ENCODE measurements around the gene IL17C.

The IL17C gene

DNA sequence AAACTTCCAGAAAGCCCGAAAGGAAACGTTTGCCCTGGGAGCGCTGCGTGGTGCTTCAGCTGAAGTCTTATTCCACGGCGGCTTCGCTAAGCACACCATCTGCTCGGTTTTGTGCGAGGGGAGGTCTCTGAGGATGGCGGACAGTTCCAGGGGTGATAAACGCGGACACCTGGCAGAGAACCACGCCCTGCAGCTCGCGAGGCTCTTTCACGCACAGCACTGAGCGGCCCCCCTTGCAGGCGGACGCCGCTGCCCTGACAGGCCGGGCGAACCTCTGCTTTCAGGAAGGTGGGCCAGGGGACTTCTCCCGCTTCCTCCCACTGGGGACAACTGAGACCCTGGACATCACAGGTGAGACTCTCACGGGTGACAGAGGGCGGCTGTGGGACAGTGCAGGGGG, 20.8 kb downstream of the IL17C start:
- peaks cover 45% of the 10 kb centered on the region for H4K20me1 ChIP-seq (ENCODE audit: insufficient read depth, low read length)
- ATAC-seq (ENCODE audit: insufficient read depth, low read depth) (no peak), DNase-seq (no peak)
- H3K79me2 ChIP-seq (ENCODE audit: insufficient read depth, low read length) = peaks cover 59% of the 10 kb centered on the region
- peaks cover 54% of the 10 kb centered on the region for H3K36me3 ChIP-seq (ENCODE audit: insufficient read depth, low read length)
- H3K4me1 ChIP-seq (ENCODE audit: insufficient read depth, low read length) = peaks cover 21% of the 10 kb centered on the region
- H3K27me3 ChIP-seq (ENCODE audit: insufficient read depth, low read length, poor library complexity) = no peaks in the 10 kb centered on the region
- TF ChIP-seq, protein P1, sequence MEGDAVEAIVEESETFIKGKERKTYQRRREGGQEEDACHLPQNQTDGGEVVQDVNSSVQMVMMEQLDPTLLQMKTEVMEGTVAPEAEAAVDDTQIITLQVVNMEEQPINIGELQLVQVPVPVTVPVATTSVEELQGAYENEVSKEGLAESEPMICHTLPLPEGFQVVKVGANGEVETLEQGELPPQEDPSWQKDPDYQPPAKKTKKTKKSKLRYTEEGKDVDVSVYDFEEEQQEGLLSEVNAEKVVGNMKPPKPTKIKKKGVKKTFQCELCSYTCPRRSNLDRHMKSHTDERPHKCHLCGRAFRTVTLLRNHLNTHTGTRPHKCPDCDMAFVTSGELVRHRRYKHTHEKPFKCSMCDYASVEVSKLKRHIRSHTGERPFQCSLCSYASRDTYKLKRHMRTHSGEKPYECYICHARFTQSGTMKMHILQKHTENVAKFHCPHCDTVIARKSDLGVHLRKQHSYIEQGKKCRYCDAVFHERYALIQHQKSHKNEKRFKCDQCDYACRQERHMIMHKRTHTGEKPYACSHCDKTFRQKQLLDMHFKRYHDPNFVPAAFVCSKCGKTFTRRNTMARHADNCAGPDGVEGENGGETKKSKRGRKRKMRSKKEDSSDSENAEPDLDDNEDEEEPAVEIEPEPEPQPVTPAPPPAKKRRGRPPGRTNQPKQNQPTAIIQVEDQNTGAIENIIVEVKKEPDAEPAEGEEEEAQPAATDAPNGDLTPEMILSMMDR (IDR thresholded peaks at IDR 0.05; ENCODE audit: borderline replicate concordance, extremely low read depth, low read length, poor library complexity, severe bottlenecking) = no peak
- H2AFZ ChIP-seq (ENCODE audit: low read depth, low read length) = no peak overlapping the region
- no peak overlapping the region for H3K9ac ChIP-seq (ENCODE audit: low read depth, low read length)
- no peak overlapping the region for H3K27ac ChIP-seq (ENCODE audit: low read length)
- H3K9me3 ChIP-seq (ENCODE audit: insufficient read depth, low read length, severe bottlenecking) = no peaks in the 10 kb centered on the region
- no peak overlapping the region for H3K4me3 ChIP-seq (ENCODE audit: low read depth in 1 of 2, low read length in 2 of 2)
- no peak overlapping the region for H3K4me2 ChIP-seq (ENCODE audit: insufficient read depth, low read length)

DNA sequence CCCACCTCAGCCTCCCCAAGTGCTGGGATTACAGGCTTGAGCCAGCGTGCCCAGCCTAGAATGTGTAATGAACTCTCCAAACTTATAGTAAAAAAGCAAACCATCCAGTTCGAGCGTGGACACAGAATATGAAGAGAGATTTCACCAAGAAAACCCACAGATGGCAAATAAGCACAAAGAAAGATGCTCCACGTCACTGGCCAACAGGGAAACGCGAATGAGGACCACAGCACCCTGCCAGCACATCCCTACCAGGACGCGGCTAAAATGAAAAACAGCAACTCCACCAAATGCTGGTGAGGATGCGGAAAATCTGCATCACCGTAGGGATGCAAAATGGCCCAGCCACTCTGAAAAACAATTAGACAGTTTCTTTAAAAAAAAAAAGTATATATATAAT, 23.1 kb downstream of the IL17C start:
- H3K4me3 ChIP-seq (ENCODE audit: low read depth in 1 of 2, low read length in 2 of 2) = peak overlapping the region in 1 of 2 experiments; percentile 33; a peak in 1 of 4 replicates
- peak overlapping the region; percentile 89 for H3K4me2 ChIP-seq (ENCODE audit: insufficient read depth, low read length)
- no peaks in the 10 kb centered on the region for H3K9me3 ChIP-seq (ENCODE audit: insufficient read depth, low read length, severe bottlenecking)
- no peak overlapping the region for H3K27ac ChIP-seq (ENCODE audit: low read length)
- no peak for DNase-seq
- H3K4me1 ChIP-seq (ENCODE audit: insufficient read depth, low read length) = peaks cover 23% of the 10 kb centered on the region
- no peak overlapping the region for H2AFZ ChIP-seq (ENCODE audit: low read depth, low read length)
- H3K36me3 ChIP-seq (ENCODE audit: insufficient read depth, low read length) = peaks cover 31% of the 10 kb centered on the region
- peaks cover 27% of the 10 kb centered on the region for H4K20me1 ChIP-seq (ENCODE audit: insufficient read depth, low read length)
- no peak overlapping the region for H3K9ac ChIP-seq (ENCODE audit: low read depth, low read length)
- no peak for ATAC-seq (ENCODE audit: insufficient read depth, low read depth)
- peaks cover 59% of the 10 kb centered on the region for H3K79me2 ChIP-seq (ENCODE audit: insufficient read depth, low read length)
- TF ChIP-seq EZH2 (IDR thresholded peaks at IDR 0.05; ENCODE audit: borderline replicate concordance, low read depth, low read length, severe bottlenecking) = no peak
- TF ChIP-seq, protein P1 (IDR thresholded peaks at IDR 0.05; ENCODE audit: borderline replicate concordance, extremely low read depth, low read length, poor library complexity, severe bottlenecking) = no peak
- H3K27me3 ChIP-seq (ENCODE audit: insufficient read depth, low read length, poor library complexity) = no peaks in the 10 kb centered on the region

DNA sequence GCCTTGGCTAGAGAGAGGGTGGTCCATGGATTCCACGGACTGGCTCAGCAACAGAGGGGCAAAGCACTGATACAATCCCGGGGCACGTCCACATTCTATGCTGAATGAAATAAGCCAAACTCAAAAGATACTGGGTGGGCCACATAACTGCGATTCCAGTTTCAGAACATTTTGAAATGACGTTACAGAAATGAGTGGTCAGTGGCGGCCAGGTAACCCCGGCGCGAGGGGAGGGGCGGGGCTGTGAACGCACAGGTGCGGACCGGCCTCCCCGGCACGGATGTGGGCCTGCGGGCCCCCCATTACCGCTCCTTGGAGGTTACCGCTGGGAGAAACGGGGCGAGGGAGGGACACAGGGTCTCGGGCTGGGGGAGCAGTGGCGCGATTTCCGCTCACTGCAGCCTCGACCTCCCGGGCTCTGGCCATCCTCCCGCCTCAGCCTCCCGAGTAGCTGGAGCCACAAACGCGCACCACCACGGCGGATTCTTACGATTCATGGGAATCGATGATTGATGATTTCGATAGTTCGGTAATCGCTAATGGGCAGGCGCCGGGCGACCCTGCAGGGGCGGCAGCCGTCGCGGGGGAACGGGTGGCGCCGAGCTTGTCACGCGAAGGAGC, 24.0 kb downstream of the IL17C start:
- Histone ChIP-seq H4K20me1 (ENCODE audit: insufficient read depth, low read length) (peaks cover 22% of the 10 kb centered on the region), H3K9ac (ENCODE audit: low read depth, low read length) (peak overlapping the region; percentile 78), H3K4me1 (ENCODE audit: insufficient read depth, low read length) (peaks cover 23% of the 10 kb centered on the region), H3K4me2 (ENCODE audit: insufficient read depth, low read length) (peak overlapping the region; percentile 89), H2AFZ (ENCODE audit: low read depth, low read length) (peak overlapping the region; percentile 81), H3K9me3 (ENCODE audit: insufficient read depth, low read length, severe bottlenecking) (no peaks in the 10 kb centered on the region), H3K4me3 (ENCODE audit: low read depth in 1 of 2, low read length in 2 of 2) (peak overlapping the region; percentile 76 to 82), H3K79me2 (ENCODE audit: insufficient read depth, low read length) (peaks cover 59% of the 10 kb centered on the region), H3K27me3 (ENCODE audit: insufficient read depth, low read length, poor library complexity) (no peaks in the 10 kb centered on the region), H3K36me3 (ENCODE audit: insufficient read depth, low read length) (peaks cover 22% of the 10 kb centered on the region), H3K27ac (ENCODE audit: low read length) (peak overlapping the region; percentile 83)
- no peak for ATAC-seq (ENCODE audit: insufficient read depth, low read depth)
- peak; percentile 29 for DNase-seq
- TF ChIP-seq, protein P1 (IDR thresholded peaks at IDR 0.05; ENCODE audit: borderline replicate concordance, extremely low read depth, low read length, poor library complexity, severe bottlenecking) = no peak
- no peak for TF ChIP-seq EZH2 (IDR thresholded peaks at IDR 0.05; ENCODE audit: borderline replicate concordance, low read depth, low read length, severe bottlenecking)
